GM21447 (cell line): ENCODE results near the gene PRR36.
A peak's percentile ranks its signal among the peaks of the same experiment; 100 is the strongest.

Experiments used
- ATAC-seq: cut with Tn5 transposase; IDR thresholded peaks from one replicate; pipeline ENCODE4 v1.9.1; 2021; ENCODE audit not compliant: unreplicated experiment

The PRR36 gene

DNA sequence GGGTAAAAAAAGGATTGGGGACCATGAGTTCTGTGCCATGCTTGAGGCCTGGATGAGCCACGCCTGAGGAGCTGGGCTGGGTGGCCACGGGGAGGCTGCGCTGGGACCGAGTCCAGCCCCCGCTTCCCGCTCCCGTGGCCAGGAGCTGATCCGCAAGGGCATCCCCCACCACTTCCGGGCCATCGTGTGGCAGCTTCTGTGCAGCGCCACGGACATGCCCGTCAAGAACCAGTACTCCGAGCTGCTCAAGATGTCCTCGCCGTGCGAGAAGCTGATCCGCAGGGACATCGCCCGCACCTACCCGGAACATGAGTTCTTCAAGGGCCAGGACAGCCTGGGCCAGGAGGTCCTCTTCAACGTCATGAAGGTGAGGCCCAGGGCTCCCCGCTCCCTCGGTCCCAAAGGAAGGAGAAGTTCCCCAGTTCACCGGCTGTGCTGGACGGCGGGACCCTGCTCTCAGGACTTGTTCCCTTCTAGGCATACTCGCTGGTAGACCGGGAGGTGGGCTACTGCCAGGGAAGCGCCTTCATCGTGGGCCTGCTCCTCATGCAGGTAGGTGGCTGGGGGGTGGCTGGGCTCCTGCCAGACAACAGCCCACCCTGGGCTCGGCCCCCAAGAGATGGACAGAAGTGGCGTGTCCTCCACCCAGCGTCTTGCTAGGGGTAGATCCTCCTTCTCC is 25.3 kb downstream of the PRR36 start:
- ATAC-seq, result no peak

DNA sequence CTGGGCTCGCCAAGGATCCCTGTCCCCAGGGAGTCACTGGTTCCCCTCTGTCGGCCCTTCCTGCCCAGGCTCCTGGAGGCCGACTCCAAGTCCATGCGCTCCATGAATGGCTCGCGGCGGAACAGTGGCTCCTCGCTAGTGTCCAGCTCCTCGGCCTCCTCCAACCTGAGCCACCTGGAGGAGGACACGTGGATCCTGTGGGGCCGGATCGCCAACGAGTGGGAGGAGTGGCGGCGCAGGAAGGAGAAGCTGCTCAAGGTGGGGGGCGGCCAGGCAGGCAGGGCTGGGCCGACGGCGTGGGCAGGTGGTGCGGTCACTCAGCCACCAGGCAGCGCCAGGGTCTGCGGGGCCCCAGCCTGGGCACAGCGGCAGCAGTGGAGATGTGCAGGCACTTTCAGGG is 26.5 kb downstream of the PRR36 start:
- ATAC-seq, result no peak

DNA sequence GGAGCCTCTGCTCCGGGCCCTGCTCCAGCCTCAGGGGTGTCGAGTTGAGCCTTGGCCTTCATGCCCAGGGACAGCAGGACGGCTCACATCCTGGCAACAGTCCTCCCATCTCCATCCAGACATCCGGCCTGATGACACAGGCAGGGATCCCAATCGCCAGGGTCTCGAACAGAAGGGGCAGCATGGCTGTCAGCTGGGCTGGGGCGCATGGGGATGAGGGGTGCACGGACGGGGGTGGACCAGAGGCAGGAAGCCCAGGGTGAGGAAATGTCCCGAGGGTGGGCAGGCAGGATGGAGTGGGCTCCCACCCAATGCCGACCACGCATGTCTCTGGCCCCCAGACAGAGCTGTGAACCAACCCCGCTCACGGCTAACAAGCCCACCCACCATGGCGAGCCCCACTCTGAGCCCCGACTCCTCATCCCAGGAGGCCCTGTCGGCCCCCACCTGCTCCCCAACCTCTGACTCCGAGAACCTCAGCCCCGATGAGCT is 28.0 kb downstream of the PRR36 start:
- no peak for ATAC-seq

DNA sequence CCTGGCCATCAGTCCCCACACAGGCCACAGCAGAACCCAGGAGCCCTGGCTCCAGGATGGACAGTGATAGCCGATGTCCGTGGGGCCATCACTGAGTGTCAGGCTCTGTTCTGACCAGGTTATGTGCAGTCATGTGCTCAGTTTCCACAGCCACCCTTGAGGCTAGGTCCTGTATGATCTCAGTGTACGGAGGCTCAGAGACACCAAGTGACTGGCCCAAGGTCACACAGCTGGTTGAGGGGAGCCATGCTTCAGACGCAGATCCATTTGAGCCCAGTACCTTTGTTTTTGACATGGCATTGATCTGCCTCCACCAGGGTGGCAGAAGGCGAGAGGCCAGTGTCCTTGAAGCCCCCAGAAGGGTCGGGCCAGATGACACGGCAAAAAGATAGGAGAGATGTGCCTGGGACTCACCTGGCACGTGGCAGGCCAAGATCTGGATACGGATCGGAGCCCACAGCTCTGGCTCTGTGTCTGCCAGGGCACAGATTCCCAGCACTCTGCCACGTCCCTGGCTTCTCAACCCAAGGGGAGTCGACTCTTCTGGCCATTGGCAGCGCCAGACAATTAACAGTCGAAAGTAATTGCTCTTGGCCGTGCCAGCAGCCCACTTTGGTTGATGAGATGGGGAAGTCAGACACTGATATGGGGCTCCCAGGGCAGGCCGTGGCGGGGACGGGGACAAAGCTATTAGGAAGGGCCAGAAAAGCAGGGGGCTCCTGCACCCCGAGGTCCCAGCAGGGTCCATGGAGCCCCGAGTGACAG is 28.6 kb downstream of the PRR36 start:
- no peak for ATAC-seq

DNA sequence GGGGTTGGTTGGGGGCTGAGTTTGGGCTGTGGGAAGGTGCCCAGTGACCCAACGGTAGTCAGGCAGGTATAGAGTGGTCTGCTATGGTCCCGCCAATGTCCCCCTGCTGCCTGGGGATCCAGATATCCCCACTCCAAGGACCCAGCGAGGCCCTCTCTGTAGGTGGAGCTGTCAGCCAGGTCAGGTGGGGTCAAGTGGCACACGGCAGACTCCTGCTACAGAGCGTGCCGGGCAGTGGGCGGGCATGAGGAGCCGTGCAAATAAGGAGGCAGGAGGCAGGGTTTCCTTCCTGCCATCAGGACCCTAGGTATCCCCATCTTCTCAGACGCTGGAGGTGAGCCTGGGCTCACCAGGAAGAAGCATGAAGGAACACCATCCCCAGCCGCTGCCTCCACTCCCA is 29.2 kb downstream of the PRR36 start:
- ATAC-seq, result no peak

DNA sequence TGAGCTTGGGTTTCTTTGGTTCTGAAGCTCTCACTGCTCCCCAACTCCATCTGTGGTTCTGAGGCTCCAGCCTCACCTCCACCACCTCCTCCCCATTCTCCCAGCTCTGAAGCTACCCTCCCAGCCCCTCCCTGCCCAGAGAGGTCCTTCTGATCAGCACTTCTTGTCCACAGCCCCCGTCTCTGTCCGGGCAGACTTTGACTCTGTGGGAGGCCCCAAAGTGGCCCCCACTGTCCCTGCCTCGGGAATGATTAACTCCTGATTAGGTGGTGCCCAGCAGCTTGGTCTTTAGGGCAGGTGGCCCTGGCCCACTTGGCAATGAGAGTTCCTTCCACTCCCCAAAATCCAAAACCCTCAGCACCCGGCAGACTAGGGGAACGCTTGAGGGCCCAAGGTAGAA is 29.8 kb downstream of the PRR36 start:
- ATAC-seq, result no peak

DNA sequence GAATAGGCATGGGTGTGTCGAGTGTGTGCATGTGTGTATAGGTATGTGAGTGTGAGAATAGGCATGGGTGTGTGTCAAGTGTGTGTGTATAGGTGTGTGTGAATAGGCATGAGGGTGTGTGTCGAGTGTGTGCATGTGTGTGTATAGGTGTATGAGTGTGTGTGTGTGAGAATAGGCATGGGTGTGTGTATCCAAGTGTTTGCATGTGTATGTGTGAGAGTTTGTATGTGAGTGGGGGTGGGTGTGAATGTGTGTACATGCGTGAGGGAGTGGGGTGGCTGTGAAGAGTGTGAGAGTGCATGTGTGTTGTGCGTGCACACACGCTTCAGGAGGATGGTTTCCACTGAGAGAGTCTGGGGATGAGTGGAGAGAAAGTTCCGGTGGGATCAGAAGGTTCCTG is 30.7 kb downstream of the PRR36 start:
- ATAC-seq, result no peak

DNA sequence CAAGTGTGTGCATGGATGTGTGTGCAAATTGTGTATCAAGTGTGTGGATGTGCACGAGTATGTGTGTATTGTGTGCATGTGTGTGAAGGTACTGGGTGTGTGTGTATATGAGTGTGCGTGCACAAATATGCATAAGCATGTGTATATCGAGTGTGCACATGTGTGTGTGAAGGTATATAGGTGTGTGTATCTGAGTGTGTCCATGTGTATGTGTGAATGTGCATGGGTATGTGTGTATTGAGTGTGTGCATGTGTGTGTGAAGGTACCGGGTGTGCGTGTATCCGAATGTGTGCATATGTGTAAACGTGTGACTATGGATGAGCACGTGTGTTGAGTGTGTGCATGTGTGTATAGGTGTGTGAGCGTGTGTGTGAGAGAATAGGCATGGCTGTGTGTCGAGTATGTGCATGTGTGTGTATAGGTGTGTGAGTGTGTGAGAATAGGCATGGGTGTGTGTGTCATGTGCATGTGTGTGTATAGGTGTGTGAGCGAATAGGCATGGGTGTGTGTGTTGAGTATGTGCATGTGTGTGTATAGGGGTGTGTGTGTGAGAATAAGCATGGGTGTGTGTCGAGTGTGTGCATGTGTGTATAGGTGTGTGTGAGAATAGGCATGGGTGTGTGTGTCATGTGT is 31.4 kb downstream of the PRR36 start:
- ATAC-seq, result no peak

DNA sequence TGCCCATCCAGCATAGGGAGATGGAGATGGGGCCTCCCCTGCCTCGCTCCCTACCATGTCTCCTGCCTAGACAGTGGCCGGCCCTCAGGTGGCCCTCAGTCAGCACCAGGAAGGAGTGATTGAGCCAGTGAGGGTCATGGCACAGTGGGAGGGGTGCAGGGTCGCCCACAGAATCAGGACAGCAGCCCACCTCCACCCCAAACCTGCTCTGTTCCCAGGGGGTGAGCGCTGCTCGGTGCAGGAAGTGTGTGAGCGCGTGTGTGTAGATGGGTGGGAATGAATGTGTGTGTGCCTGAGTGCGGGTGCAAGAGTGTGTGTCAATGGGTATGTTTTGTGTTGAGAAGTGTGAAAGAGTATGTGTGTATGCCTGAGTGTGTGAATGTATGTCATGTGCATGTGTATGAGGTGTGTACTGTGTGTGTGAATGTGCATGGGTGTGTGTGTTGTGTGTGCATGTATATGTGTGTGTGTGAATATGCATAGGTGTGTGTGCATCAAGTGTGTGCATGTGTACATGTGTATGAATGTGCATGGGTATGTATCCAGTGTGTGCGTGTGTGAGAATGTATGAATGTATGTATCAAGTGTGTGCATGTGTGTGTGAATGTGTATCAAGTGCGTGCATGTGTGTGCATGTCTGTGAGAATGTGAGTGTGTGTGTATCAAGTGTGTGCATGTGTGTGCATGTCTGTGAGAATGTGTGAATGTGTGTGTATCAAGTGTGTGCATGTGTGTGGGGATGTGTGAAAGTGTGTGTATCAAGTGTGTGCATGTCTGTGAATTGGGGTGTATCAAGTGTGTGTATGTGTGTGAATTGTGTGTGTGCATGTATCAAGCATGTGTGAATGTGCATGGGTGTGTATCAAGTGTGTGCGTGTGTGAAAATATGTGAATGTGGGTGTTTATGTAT is 32.2 kb downstream of the PRR36 start:
- no peak for ATAC-seq

DNA sequence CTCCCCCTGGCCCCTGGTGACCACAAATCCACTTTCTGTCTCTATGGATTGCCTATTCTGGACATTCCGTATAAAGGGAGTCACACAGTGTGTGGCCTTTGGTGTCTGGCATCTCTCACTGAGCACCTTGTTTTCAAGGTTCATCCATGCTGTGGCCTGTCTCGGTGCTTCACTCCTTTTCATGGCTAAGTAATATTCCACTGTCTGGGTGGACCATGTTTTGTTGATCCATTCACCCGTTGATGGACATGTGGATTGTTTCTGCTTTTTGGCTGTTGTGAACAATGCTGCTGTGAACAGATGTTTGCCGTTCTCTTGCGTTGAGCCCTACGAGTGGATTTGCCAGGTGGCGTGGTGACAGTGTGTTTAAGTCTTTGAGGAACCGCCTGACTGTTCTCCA is 33.6 kb downstream of the PRR36 start:
- no peak for ATAC-seq

DNA sequence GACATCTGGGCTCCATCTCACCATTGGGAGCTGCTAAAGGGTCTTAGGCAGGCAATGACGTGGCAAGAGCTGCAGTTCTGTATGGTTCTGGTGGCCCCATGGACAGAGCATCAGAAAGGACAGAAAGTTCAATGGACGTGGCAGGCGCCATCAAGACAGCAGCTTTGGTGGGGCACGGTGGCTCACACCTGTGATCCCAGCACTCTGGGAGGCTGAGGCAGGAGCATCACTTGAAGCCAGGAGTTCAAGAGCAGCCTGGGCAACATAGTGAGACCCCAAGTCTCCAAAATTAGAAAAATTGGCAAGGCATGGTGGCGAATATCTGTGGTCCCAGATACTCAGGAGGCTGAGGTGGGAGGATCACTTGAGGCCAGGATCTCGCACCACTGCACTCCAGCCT is 34.7 kb downstream of the PRR36 start:
- no peak for ATAC-seq

DNA sequence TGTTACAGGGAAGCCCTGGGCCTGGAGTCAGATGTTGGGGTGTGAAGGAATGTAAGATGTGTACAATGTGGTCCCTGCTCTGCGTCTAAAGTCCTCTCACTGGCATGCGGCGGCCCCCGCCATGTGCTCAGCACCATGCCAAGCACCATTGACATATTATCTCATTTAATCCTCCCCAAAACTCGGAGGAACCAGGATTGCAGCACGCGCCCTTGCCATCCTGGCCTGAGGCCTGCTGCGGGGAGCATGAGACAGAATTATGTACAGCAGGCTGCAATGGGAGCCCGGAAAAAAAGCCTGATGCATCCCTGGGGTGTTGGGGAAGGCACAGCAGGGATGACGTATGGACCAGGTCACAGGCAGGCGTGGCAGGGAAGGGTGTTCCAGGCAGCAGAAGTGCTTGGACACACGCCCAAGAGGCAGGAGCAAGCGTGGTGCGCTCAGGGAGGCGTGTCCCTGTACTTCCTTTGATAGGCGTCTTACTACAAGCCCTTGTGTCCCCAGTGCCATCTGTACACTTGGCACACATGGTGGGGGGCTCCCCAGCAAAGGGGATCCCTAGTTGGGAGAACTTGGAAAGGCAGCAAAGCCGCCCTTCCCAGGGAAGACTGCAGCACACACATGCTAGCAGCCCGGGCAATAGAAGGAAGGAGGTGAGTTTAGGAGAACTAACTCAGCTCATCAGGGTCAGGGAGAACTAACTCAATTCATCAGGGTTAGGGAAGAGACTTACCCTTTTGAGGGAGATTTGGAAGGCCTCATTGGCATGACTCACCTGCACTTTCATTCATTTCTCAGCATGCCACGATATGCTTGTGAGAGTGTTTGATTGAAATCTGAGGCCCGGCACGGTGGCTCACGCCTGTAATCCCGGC is 40.7 kb downstream of the PRR36 start:
- no peak for ATAC-seq

DNA sequence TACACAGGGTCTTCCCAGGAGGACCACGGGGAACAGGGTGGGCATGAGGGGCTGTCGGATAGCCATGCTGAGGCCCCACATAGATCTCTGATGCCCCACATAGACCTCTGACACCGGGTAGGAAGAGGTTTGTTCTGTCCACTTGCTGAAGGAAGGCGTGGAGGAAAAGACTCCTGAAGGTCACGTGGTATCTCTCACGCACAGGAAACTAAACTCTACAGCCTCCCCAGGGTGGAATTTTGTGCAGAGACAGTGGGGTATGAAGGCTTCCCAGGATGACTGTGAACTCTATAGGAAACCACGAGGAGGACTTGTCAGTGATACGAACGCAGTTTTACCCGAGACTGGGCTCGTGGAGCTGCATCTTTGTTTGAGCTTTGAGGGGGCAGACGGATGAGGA is 41.4 kb downstream of the PRR36 start:
- ATAC-seq, result no peak

DNA sequence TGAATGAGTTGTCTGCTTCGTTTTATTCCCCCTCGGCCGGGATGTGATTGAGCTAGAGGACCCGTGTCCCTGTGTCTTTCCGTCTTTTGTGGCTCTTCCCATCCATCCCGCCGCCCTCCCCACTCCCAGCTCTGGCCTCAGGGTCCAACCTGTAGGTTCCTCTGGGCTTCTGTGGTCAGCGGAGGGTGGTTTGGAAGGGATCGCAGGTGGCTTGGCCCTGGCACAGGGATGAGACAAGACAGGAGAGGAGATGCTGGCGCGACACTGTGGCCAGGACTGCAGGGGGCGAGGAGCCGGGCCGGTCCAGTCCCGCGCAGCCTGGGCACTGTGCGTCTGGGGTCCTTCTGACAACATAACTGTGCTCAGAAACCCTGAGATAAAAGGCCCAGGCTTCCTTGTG is 42.2 kb downstream of the PRR36 start:
- ATAC-seq, result no peak

DNA sequence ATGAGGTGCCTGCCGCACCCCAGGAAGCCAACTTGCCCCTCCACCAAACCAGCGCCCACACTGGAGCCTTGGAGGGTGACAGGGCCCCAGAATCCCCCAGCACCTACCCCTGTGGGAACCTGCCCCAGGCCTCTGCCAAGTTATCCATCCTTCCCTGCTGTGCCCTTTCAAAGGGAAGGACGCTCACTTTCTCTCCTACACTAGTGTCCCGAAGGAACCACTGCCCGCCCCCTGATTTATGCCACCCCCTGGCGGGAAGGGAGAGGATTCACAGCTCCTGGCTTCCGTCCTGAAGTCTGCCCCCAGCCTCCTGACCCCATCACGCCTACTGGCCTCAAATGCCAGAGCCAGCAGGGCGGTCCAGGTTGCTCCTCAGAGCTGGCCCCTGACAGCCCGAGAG is 42.7 kb downstream of the PRR36 start:
- no peak for ATAC-seq

DNA sequence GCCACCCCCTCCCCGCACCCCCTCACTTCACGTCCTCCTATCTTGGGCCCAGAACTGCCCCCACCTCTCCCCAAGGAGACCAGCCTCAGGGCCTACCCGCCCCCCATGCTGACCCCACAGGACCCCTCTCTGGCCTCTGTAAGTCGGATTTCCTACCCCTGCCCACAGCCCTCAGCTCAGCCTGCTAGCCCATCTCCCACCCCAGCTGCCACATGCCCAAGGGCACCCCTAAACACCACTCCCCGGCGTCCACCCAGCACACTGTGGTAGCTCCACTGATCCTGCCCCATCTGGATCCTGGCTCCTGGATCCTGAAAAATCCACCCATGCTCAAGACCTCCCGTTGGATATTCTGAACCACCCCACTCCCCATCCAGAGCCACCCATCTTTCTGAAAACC is 43.4 kb downstream of the PRR36 start:
- ATAC-seq, result no peak

DNA sequence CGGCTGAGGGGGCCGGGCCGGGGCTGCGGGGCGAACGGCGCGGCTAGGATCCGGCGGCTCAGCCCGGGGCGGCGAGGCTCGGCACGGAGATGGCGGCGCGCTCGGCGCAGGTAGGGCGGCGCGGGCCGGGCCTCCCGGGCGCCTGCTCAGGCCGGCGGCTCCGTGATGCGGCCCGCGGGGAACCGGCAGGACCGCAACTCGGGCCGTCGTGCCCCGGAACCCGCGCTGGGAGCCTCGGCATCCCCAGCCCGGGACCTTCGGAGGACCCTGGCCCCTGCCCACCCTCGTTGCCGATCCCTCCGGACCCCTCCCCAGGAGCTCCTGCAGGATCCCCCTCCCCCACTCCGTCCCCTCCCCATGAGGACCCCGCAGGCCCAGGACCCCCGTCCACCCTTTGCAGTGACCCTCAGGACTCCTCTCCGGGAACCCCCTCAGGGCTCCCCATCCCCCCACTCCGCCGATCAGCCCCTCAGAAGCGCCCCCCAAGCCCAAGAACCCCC is 43.9 kb downstream of the PRR36 start:
- ATAC-seq, result peak; percentile 2

DNA sequence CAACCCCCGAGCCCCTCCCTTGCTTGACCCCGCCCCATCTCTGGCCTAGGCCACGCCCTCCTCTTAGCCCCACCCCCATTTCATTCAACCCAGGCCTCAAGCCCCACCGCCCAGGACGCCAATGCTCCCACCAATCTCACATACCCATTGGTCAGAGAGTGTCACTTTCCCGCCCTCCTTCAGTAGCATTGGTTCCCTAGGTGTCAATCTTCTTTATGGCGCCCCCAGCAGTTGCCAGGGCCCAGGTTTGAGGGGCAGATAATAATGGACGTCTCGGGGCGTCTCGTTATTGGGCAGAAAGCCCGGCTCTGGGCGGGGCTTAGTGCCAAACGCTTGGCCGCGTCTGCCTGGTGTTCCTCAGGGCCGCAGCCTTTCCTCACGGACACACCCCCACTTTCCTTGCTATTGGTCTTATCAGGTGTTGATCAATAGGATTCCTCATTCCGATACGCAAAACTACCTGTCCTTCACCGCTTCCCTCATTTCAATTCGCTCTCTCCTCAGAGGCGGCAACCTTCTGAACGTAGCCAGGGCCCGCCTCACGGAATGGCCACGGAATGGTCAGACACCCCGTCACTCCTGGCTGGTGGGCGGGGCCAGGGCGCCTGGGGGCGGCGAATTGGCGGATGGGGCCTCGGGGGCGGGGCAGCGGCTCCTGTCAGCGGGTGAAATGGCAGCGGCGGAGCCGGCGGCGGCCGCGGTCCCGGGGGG is 44.5 kb downstream of the PRR36 start, which contains the start of gene EVI5L:
Gene EVI5L (plus strand): TSS at position 658 of the 711 bp plus-strand sequence. CDS start 16,325 bp downstream, outside the sequence.
- ATAC-seq, result peak; percentile 84

DNA sequence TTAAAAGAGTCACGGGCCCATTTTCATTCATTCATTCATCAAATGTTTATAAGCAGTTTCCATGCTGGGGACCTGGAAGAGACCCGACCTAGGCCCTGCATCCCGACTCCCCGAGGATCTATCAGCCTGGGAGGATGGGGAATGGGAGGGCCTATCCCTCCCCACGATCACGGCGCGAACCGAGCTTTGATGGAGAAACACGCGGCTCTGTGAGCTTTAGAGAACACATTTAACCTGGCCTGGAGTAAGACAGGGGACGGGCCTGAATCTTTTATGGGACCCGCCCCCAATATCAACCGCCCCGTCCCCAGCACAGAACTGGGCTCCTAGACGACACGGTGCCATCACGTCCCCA is 45.0 kb downstream of the PRR36 start:
- ATAC-seq, result no peak
